Astrocyte of the cerebellum (primary cell): ENCODE data around the gene FLRT2.

Experiments used
- DNase-seq: peaks from one replicate; pipeline ENCODE4 v3.0.0-alpha.2; 2011; ENCODE audit warnings: low read depth
- H3K4me3 ChIP-seq: 2 replicates; pipeline ENCODE4 v1.5.1; 2011; ENCODE audit warnings: mild to moderate bottlenecking, low read depth, low read length, moderate library complexity
- CTCF ChIP-seq: IDR thresholded peaks from 2 replicates; pipeline ENCODE4 v1.5.1; 2012; ENCODE audit warnings: low read length, low read depth, moderate library complexity, mild to moderate bottlenecking; ENCODE audit errors: missing control alignments
- in situ Hi-C: cut with HindIII; loops from 2 replicates; pipeline ENCODE4 v1.10.0; 2017; ENCODE audit warnings: low sequenced_read_pairs

The FLRT2 gene

GRCh38 chr14:85576848-85577542 lies 47.1 kb downstream of the FLRT2 start:
- no peak overlapping the region for H3K4me3 ChIP-seq
- in situ Hi-C loops: no loop called here
- no peak for DNase-seq
- no peak for TF ChIP-seq CTCF

DNA sequence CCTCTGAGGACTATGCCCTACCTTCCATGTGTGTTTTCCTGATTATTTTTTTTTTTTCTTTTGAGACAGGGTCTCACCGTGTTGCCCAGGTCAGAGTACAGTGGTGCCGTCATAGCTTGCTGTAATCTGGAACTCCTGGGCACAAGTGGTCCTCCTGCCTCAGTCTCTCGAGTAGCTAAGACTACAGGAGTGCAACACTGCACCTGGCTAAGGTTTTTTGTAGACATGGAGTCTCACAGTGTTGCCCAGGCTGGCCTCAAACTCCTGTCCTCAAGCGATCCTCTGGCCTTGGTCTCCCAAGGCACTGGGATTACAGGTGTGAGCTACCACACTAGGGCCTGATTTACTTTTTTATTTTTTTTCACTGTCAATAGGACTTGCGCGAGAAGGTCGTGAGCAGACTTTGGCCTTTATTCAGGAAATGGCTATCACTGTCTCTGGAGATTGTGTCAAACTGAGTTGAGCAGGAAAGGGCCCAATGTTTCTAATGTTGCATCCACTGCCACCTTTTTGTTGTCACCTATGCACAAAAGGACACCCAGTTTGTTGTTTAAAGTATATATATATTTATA lies 47.7 kb downstream of the FLRT2 start:
- H3K4me3 ChIP-seq: no peak overlapping the region
- in situ Hi-C loops: no loop called here
- no peak for DNase-seq
- no peak for TF ChIP-seq CTCF

- in situ Hi-C loops: no loop called here
- no peak for TF ChIP-seq CTCF
- no peak for DNase-seq
- no peak overlapping the region for H3K4me3 ChIP-seq
Observed at GRCh38 chr14:85578357-85578756, 48.4 kb downstream of the FLRT2 start.

DNA sequence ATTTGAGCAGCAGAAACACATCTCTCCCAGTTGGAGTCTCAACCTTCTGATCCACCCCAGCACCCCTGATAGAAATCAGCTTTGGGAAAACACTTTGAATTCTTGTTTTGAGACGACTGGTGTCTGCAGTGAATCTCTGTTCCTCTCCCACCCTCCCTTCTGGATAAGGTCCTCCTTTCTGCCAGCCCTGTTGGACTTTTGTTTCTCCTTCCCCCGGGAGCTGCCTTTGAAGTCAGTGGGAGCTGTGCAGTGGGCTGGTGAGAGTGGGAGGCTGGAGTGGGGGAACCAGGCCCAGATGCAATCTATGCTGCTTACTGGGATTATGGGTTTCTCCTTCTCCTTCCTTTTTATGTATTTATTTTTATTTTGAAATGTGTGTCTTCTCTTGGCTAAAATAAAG lies 49.0 kb downstream of the FLRT2 start:
- in situ Hi-C loops: no loop called here
- TF ChIP-seq CTCF: no peak
- no peak for DNase-seq
- no peak overlapping the region for H3K4me3 ChIP-seq

DNA sequence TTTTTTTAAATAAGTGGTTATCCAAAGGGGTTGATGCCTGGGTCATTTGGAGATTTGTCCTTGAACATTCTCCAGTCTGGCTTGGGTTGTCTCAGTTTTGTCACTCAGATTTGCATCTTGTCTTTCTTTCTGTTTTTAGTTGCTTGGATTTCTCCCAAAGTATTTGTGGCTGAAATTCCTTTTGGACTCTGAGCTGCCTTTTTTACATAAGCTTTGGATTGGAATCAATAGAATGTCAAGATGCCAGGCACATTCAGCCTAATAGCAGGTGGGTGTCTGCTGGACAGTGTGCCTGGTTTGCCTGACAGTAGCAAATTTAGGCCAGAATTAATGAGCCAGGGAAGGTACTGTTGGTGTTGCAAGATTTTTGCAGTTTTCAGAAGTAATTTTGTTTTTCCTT lies 50.0 kb downstream of the FLRT2 start:
- DNase-seq: no peak
- in situ Hi-C loops: no loop called here
- no peak overlapping the region for H3K4me3 ChIP-seq
- TF ChIP-seq CTCF: no peak

GRCh38 chr14:85580536-85581140 lies 50.7 kb downstream of the FLRT2 start:
- no peak for TF ChIP-seq CTCF
- in situ Hi-C loops: no loop called here
- H3K4me3 ChIP-seq: no peak overlapping the region
- DNase-seq: no peak
